ENCODE results near the gene C5orf15. TPM values are rescaled to one million over a fixed set of nuclear protein-coding genes. Genes with fewer than 3 reads are reported as not detected.
"Not testable (repeated sequence)": the region's sequence is repeated elsewhere in the genome, so short reads cannot be mapped to it uniquely, and the experiment has no call there.

C5orf15 gene
- total and polyA plus RNA-seq, 4 donors, result 21.2 to 32.4 (median 28.7) TPM

DNA sequence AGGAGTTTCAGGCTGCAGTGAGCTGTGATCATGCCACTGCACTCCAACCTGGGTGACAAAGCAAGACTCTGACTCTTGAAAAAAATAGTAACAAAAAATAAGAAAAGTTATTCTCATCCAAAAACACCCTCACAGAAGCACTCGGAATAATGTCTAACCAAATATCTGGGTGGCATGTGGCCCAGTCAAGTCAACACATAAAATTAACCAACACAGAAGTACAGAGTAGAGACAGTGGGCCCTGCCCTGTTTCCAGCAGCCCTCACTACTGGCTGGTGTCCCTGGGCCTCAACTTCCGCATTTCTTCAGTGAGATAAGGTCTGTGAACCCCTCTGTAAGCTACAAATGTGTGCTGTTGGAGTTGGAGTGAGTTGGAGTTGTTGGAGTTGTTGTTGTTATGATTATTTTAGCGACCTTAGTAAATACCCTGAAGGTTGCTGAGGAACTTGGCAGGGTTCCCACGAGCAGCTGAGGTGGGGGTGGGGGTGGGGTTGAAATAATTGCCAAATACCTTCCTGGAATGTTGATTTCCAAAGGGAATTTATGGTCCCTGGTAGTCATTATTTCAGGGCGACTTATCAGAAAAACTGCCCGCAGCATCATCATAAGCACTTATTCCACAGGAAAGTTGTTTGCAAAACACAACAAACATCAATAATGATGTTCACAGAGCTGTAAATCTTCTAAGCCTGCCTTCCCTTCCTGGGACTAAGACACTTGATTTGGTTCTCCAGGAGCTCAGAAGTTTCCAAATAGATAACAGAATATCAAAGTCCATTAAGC, 30.2 kb downstream of the C5orf15 start:
- TF ChIP-seq YY1 (IDR thresholded peaks at IDR 0.05) (no peak), SP1 (IDR thresholded peaks at IDR 0.05) (no peak), TAF1 (conservative IDR thresholded peaks at IDR 0.05) (no peak), JUND (IDR thresholded peaks at IDR 0.05) (no peak), RXRA (IDR thresholded peaks at IDR 0.05) (no peak), NR2F2 (IDR thresholded peaks at IDR 0.05) (no peak), FOXA2 (IDR thresholded peaks at IDR 0.05) (no peak), HNF4A (conservative IDR thresholded peaks at IDR 0.05) (no peak), GABPA (IDR thresholded peaks at IDR 0.05 in 1 of 2, conservative IDR thresholded peaks at IDR 0.05 in 1 of 2) (no peak), EGR1 (IDR thresholded peaks at IDR 0.05; ENCODE audit: low read depth in 2 of 2) (no peak), RAD21 (IDR thresholded peaks at IDR 0.05) (no peak), ZBTB33 (IDR thresholded peaks at IDR 0.05) (no peak), REST (IDR thresholded peaks at IDR 0.05) (no peak), FOXA1 (IDR thresholded peaks at IDR 0.05) (no peak)
- TF ChIP-seq, protein P1, sequence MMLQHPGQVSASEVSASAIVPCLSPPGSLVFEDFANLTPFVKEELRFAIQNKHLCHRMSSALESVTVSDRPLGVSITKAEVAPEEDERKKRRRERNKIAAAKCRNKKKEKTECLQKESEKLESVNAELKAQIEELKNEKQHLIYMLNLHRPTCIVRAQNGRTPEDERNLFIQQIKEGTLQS (IDR thresholded peaks at IDR 0.05), result no peak
- TF ChIP-seq, protein P2, sequence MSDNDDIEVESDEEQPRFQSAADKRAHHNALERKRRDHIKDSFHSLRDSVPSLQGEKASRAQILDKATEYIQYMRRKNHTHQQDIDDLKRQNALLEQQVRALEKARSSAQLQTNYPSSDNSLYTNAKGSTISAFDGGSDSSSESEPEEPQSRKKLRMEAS (IDR thresholded peaks at IDR 0.05), result no peak
- WGBS, result 68% methylated on average over 6 of the region's 6 CpGs
- no peak overlapping the region for H3K9ac ChIP-seq (ENCODE audit: low read depth in 1 of 2, low read length in 2 of 2)
- no peak overlapping the region for H3K27ac ChIP-seq (ENCODE audit: low read depth in 1 of 2, low read length in 2 of 2)
- H3K27me3 ChIP-seq (ENCODE audit: control insufficient read depth in 4 of 4, insufficient read depth in 4 of 4, low read length in 3 of 4), result no peaks in the 10 kb centered on the region
- H3K4me3 ChIP-seq (ENCODE audit: low read depth in 1 of 3, low read length in 3 of 3), result no peak overlapping the region
- DNase-seq (ENCODE audit: low spot score), result peak; percentile 55
- peaks cover 0 to 8% (median 2%) of the 10 kb centered on the region in 4 donors for H3K4me1 ChIP-seq (ENCODE audit: control insufficient read depth in 4 of 4, insufficient read depth in 4 of 4, low read length in 3 of 4)
- H3K36me3 ChIP-seq (ENCODE audit: control insufficient read depth in 4 of 4, insufficient read depth in 3 of 4, low read depth in 1 of 4, low read length in 3 of 4), result no peaks in the 10 kb centered on the region
- H3K9me3 ChIP-seq (ENCODE audit: control insufficient read depth in 4 of 4, low read length in 3 of 4), result no peaks in the 10 kb centered on the region

GRCh38 chr5:133937628-133938027, 30.8 kb downstream of the C5orf15 start:
- not testable (repeated sequence) for H3K27me3 ChIP-seq (ENCODE audit: control insufficient read depth in 4 of 4, insufficient read depth in 4 of 4, low read length in 3 of 4); H3K4me3 ChIP-seq (ENCODE audit: low read depth in 1 of 3, low read length in 3 of 3); H3K27ac ChIP-seq (ENCODE audit: low read depth in 1 of 2, low read length in 2 of 2); H3K36me3 ChIP-seq (ENCODE audit: control insufficient read depth in 4 of 4, insufficient read depth in 3 of 4, low read depth in 1 of 4, low read length in 3 of 4); H3K9ac ChIP-seq (ENCODE audit: low read depth in 1 of 2, low read length in 2 of 2); H3K4me1 ChIP-seq (ENCODE audit: control insufficient read depth in 4 of 4, insufficient read depth in 4 of 4, low read length in 3 of 4); H3K9me3 ChIP-seq (ENCODE audit: control insufficient read depth in 4 of 4, low read length in 3 of 4); DNase-seq (ENCODE audit: low spot score)
- 95% methylated on average over 3 of the region's 3 CpGs for WGBS
